ENCODE results near the gene CIZ1. TPM values are rescaled to one million over a fixed set of nuclear protein-coding genes. Genes with fewer than 3 reads are reported as not detected.

The CIZ1 gene
- total and polyA plus RNA-seq, 2 of the 13 experiments (the other 11 are each of a cell fraction or from before 2014, with no cell fraction given): 30.6 to 50.3 TPM

DNA sequence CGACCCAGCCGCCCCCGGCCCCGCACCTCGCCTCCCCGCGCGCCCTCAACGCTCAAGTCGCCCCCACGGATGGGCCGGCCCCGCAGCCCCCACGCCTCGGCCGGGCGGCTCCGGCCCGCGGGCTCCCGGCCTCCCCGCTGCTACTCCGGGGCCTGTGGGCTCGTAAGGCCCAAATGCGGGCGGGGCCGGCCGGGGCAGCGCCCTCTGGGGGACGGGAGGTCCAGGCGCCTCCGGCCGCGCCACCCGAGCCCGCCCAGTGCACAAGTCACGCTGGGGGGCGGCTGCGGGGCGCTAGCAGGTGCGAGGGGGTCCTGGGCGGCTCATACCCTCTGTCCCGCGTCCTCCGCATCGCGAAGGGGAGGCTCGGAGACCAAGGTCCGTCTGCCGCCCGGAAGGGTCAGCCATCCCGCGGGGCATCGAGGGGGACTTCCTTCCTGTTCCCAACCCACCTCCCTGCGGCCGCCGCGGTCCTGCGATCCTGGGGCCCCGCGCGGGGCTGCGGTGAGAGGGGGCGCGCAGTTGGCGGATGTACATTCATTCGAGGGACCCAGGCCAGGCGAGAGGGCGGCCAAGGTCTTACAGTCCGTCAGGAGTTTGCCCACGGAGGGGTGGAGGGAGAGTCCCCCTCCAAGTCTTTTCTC lies at the start of gene CIZ1 (continued):
- no peak for TF ChIP-seq ZNF253 (CRISPR knock-in tag; IDR thresholded peaks at IDR 0.05; ENCODE audit: borderline replicate concordance)
- TF ChIP-seq FOXK1 (CRISPR knock-in tag; IDR thresholded peaks at IDR 0.05; ENCODE audit: borderline replicate concordance, low read depth): peak; percentile 27; the same call in 1 of the 2 replicates
- TF ChIP-seq IRF2 (CRISPR knock-in tag; IDR thresholded peaks at IDR 0.05): no peak; the same call in 1 of the 2 replicates
- no peak for TF ChIP-seq RFX1 (IDR thresholded peaks at IDR 0.05)
- TF ChIP-seq TCF7L2 (IDR thresholded peaks at IDR 0.05; ENCODE audit: low read depth, low read length): no peak
- peak; percentile 60; the same call in 1 of the 2 replicates for TF ChIP-seq ZSCAN20 (CRISPR knock-in tag; IDR thresholded peaks at IDR 0.05; ENCODE audit: borderline replicate concordance)
- TF ChIP-seq ZMAT3 (CRISPR knock-in tag; conservative IDR thresholded peaks at IDR 0.05): no peak
- no peak for TF ChIP-seq MLLT10 (CRISPR knock-in tag; IDR thresholded peaks at IDR 0.05)
- TF ChIP-seq POLR2AphosphoS2 (IDR thresholded peaks at IDR 0.05; ENCODE audit: low read depth, low read length): no peak
- TF ChIP-seq ZNF879 (CRISPR knock-in tag; IDR thresholded peaks at IDR 0.05): no peak
- TF ChIP-seq ELF4 (CRISPR knock-in tag; IDR thresholded peaks at IDR 0.05; ENCODE audit: borderline replicate concordance): no peak
- no peak for TF ChIP-seq MTF1 (CRISPR knock-in tag; IDR thresholded peaks at IDR 0.05)
- peak; percentile 52; the same call in 1 of the 2 replicates for TF ChIP-seq ZFP37 (CRISPR knock-in tag; IDR thresholded peaks at IDR 0.05; ENCODE audit: borderline replicate concordance)
- peak; percentile 60 for TF ChIP-seq ZNF607 (CRISPR knock-in tag; IDR thresholded peaks at IDR 0.05; ENCODE audit: borderline replicate concordance)
- TF ChIP-seq, protein P1, sequence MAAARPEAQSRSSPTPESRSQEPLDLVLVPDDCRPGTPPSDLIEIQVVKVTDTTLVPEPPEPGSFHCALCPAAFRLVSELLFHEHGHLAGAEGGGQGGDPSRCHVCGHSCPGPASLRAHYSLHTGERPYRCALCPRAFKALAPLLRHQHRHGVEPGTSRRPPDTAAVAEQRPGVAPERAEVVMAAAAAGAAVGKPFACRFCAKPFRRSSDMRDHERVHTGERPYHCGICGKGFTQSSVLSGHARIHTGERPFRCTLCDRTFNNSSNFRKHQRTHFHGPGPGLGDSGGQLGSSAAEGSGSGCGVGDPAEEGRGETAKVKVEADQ (CRISPR knock-in tag; IDR thresholded peaks at IDR 0.05; ENCODE audit: borderline replicate concordance): peak; percentile 61; the same call in 1 of the 2 replicates
- no peak for TF ChIP-seq TBL1XR1 (IDR thresholded peaks at IDR 0.05; ENCODE audit: borderline replicate concordance, low read length, partially characterized antibody)
- TF ChIP-seq ZNF337 (CRISPR knock-in tag; IDR thresholded peaks at IDR 0.05; ENCODE audit: borderline replicate concordance, low read depth): no peak
- TF ChIP-seq ZNF556 (CRISPR knock-in tag; IDR thresholded peaks at IDR 0.05; ENCODE audit: borderline replicate concordance): 0 out of 2 replicates have a peak, but pooled peaks have one; percentile 58
- no peak for TF ChIP-seq ZNF484 (CRISPR knock-in tag; IDR thresholded peaks at IDR 0.05; ENCODE audit: borderline replicate concordance, low read depth)
- TF ChIP-seq, protein P2, sequence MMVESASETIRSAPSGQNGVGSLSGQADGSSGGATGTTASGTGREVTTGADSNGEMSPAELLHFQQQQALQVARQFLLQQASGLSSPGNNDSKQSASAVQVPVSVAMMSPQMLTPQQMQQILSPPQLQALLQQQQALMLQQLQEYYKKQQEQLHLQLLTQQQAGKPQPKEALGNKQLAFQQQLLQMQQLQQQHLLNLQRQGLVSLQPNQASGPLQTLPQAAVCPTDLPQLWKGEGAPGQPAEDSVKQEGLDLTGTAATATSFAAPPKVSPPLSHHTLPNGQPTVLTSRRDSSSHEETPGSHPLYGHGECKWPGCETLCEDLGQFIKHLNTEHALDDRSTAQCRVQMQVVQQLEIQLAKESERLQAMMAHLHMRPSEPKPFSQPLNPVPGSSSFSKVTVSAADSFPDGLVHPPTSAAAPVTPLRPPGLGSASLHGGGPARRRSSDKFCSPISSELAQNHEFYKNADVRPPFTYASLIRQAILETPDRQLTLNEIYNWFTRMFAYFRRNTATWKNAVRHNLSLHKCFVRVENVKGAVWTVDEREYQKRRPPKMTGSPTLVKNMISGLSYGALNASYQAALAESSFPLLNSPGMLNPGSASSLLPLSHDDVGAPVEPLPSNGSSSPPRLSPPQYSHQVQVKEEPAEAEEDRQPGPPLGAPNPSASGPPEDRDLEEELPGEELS (CRISPR knock-in tag; IDR thresholded peaks at IDR 0.05): no peak
- peak; percentile 15; the same call in 1 of the 2 replicates for TF ChIP-seq DR1 (CRISPR knock-in tag; IDR thresholded peaks at IDR 0.05)
- TF ChIP-seq NAIF1 (CRISPR knock-in tag; IDR thresholded peaks at IDR 0.05; ENCODE audit: borderline replicate concordance): no peak
- TF ChIP-seq, protein P3, sequence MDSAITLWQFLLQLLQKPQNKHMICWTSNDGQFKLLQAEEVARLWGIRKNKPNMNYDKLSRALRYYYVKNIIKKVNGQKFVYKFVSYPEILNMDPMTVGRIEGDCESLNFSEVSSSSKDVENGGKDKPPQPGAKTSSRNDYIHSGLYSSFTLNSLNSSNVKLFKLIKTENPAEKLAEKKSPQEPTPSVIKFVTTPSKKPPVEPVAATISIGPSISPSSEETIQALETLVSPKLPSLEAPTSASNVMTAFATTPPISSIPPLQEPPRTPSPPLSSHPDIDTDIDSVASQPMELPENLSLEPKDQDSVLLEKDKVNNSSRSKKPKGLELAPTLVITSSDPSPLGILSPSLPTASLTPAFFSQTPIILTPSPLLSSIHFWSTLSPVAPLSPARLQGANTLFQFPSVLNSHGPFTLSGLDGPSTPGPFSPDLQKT (CRISPR knock-in tag; IDR thresholded peaks at IDR 0.05; ENCODE audit: borderline replicate concordance): 0 out of 2 replicates have a peak, but pooled peaks have one; percentile 21

Measured in HepG2 (cell line).